HK-2 (cell line): ENCODE results near the gene CYCS.
"Not testable (repeated sequence)": the region's sequence is repeated elsewhere in the genome, so short reads cannot be mapped to it uniquely, and the experiment has no call there.

Experiments
- DNase-seq: peaks from one replicate; pipeline ENCODE4 v3.0.0-alpha.2; 2018; ENCODE audit not compliant: unreplicated experiment

CYCS gene

GRCh38 chr7:25125137-25125946, at the start of gene CYCS:
Gene CYCS (minus strand): TSS chr7:25125260. CDS start chr7:25124119, 1,141 bp downstream.
- peak; percentile 100 for DNase-seq

- no peak for DNase-seq
These were observed 48.1 kb upstream of the CYCS start for GRCh38 chr7:25173184-25173583.

GRCh38 chr7:25171516-25171915, 46.5 kb upstream of the CYCS start:
- no peak for DNase-seq

GRCh38 chr7:25171071-25171470, 46.0 kb upstream of the CYCS start:
- no peak for DNase-seq

GRCh38 chr7:25169683-25170082, 44.6 kb upstream of the CYCS start:
- no peak for DNase-seq

GRCh38 chr7:25168145-25168544, 43.1 kb upstream of the CYCS start:
- no peak for DNase-seq

- DNase-seq, result no peak
These were observed 42.3 kb upstream of the CYCS start for GRCh38 chr7:25167262-25167843.

GRCh38 chr7:25159983-25160596, 35.0 kb upstream of the CYCS start:
- DNase-seq, result not testable (repeated sequence)

GRCh38 chr7:25158966-25159365, 33.9 kb upstream of the CYCS start:
- DNase-seq, result no peak

- no peak for DNase-seq
These were observed 26.7 kb upstream of the CYCS start for GRCh38 chr7:25151773-25152172.

- no peak for DNase-seq
These were observed 24.8 kb upstream of the CYCS start for GRCh38 chr7:25149836-25150235.

- no peak for DNase-seq
These were observed 23.9 kb upstream of the CYCS start for GRCh38 chr7:25148772-25149575.

- DNase-seq, result no peak
These were observed 18.7 kb upstream of the CYCS start for GRCh38 chr7:25143763-25144162.

GRCh38 chr7:25139536-25139935, 14.5 kb upstream of the CYCS start:
- DNase-seq, result no peak

GRCh38 chr7:25134358-25135010, 9.4 kb upstream of the CYCS start:
- no peak for DNase-seq

GRCh38 chr7:25132430-25132829, 7.4 kb upstream of the CYCS start:
- DNase-seq, result no peak

GRCh38 chr7:25126751-25127150, 1.7 kb upstream of the CYCS start:
- no peak for DNase-seq

- DNase-seq, result peak; percentile 22
These were observed 459 bp downstream of the CYCS start for GRCh38 chr7:25124465-25125136.

- DNase-seq, result no peak
These were observed 2.7 kb downstream of the CYCS start for GRCh38 chr7:25122373-25122772.

- no peak for DNase-seq
These were observed 3.5 kb downstream of the CYCS start for GRCh38 chr7:25121599-25121998.

- DNase-seq, result no peak
These were observed 6.0 kb downstream of the CYCS start for GRCh38 chr7:25119102-25119501.
